GM21447 (cell line): ENCODE results near the gene WHRN.

Source experiments
- ATAC-seq: cut with Tn5 transposase; IDR thresholded peaks from one replicate; pipeline ENCODE4 v1.9.1; 2021; ENCODE audit not compliant: unreplicated experiment

Gene WHRN

GRCh38 chr9:114473447-114473801 lies 31.8 kb downstream of the WHRN start:
- ATAC-seq = no peak

- no peak for ATAC-seq
Observed at GRCh38 chr9:114472765-114473446, 32.4 kb downstream of the WHRN start.

GRCh38 chr9:114471157-114471556 lies 34.1 kb downstream of the WHRN start:
- no peak for ATAC-seq

- ATAC-seq = no peak
Observed at GRCh38 chr9:114470581-114470980, 34.7 kb downstream of the WHRN start.

GRCh38 chr9:114470121-114470520 lies 35.2 kb downstream of the WHRN start:
- no peak for ATAC-seq

- no peak for ATAC-seq
Observed at GRCh38 chr9:114469091-114469853, 36.0 kb downstream of the WHRN start.

- no peak for ATAC-seq
Observed at GRCh38 chr9:114467910-114468309, 37.4 kb downstream of the WHRN start.

- no peak for ATAC-seq
Observed at GRCh38 chr9:114467226-114467750, 38.0 kb downstream of the WHRN start.

GRCh38 chr9:114465906-114466900 lies 39.1 kb downstream of the WHRN start:
- no peak for ATAC-seq

GRCh38 chr9:114465417-114465816 lies 39.9 kb downstream of the WHRN start:
- no peak for ATAC-seq

GRCh38 chr9:114464281-114465051 lies 40.8 kb downstream of the WHRN start:
- no peak for ATAC-seq

GRCh38 chr9:114462791-114463190 lies 42.5 kb downstream of the WHRN start:
- no peak for ATAC-seq

- no peak for ATAC-seq
Observed at GRCh38 chr9:114461468-114461867, 43.8 kb downstream of the WHRN start.

GRCh38 chr9:114460513-114461199 lies 44.6 kb downstream of the WHRN start:
- no peak for ATAC-seq

- ATAC-seq = no peak
Observed at GRCh38 chr9:114459464-114459863, 45.8 kb downstream of the WHRN start.

- no peak for ATAC-seq
Observed at GRCh38 chr9:114456929-114457328, 48.3 kb downstream of the WHRN start.

- ATAC-seq = no peak
Observed at GRCh38 chr9:114454652-114455051, 50.6 kb downstream of the WHRN start.

- no peak for ATAC-seq
Observed at GRCh38 chr9:114452219-114453165, 52.8 kb downstream of the WHRN start.

- no peak for ATAC-seq
Observed at GRCh38 chr9:114451707-114452031, 53.6 kb downstream of the WHRN start.
